GM18517 (cell line): Measurements from ENCODE around the gene TRPM3.
"Not testable (repeated sequence)": the region's sequence is repeated elsewhere in the genome, so short reads cannot be mapped to it uniquely, and the experiment has no call there.

Experiments used
- ATAC-seq: cut with Tn5 transposase; IDR thresholded peaks from one replicate; pipeline ENCODE4 v1.9.1; 2021; ENCODE audit warnings: mild to moderate bottlenecking, moderate library complexity; ENCODE audit not compliant: unreplicated experiment

The TRPM3 gene

GRCh38 chr9:70679845-70680244 is 441.6 kb downstream of the TRPM3 start:
- ATAC-seq = no peak

GRCh38 chr9:70678153-70678552 is 443.3 kb downstream of the TRPM3 start:
- no peak for ATAC-seq

- no peak for ATAC-seq
Observed at GRCh38 chr9:70677055-70677735, 444.2 kb downstream of the TRPM3 start.

- no peak for ATAC-seq
Observed at GRCh38 chr9:70675868-70676370, 445.5 kb downstream of the TRPM3 start.

- ATAC-seq = no peak
Observed at GRCh38 chr9:70673844-70674243, 447.6 kb downstream of the TRPM3 start.

GRCh38 chr9:70672161-70672649 is 449.2 kb downstream of the TRPM3 start:
- ATAC-seq = no peak

- ATAC-seq = no peak
Observed at GRCh38 chr9:70668751-70669150, 452.7 kb downstream of the TRPM3 start.

- no peak for ATAC-seq
Observed at GRCh38 chr9:70658765-70659164, 462.7 kb downstream of the TRPM3 start.

- ATAC-seq = no peak
Observed at GRCh38 chr9:70656281-70656680, 465.1 kb downstream of the TRPM3 start.

- no peak for ATAC-seq
Observed at GRCh38 chr9:70654144-70654543, 467.3 kb downstream of the TRPM3 start.

- not testable (repeated sequence) for ATAC-seq
Observed at GRCh38 chr9:70644627-70645026, 476.8 kb downstream of the TRPM3 start.

GRCh38 chr9:70642341-70642740 is 479.1 kb downstream of the TRPM3 start:
- ATAC-seq = no peak

GRCh38 chr9:70641631-70642030 is 479.8 kb downstream of the TRPM3 start:
- ATAC-seq = no peak

- ATAC-seq = no peak
Observed at GRCh38 chr9:70641031-70641430, 480.4 kb downstream of the TRPM3 start.

GRCh38 chr9:70639853-70640814 is 481.3 kb downstream of the TRPM3 start:
- no peak for ATAC-seq

- ATAC-seq = no peak
Observed at GRCh38 chr9:70635790-70636189, 485.6 kb downstream of the TRPM3 start.

- ATAC-seq = no peak
Observed at GRCh38 chr9:70634696-70635095, 486.7 kb downstream of the TRPM3 start.

- no peak for ATAC-seq
Observed at GRCh38 chr9:70630971-70631370, 490.4 kb downstream of the TRPM3 start.

- ATAC-seq = not testable (repeated sequence)
Observed at GRCh38 chr9:70629080-70629685, 492.2 kb downstream of the TRPM3 start.

GRCh38 chr9:70625078-70625477 is 496.3 kb downstream of the TRPM3 start:
- ATAC-seq = no peak

- ATAC-seq = no peak
Observed at GRCh38 chr9:70618784-70619183, 502.6 kb downstream of the TRPM3 start.
